Measurements from ENCODE around the gene DNAJC10.

DNA sequence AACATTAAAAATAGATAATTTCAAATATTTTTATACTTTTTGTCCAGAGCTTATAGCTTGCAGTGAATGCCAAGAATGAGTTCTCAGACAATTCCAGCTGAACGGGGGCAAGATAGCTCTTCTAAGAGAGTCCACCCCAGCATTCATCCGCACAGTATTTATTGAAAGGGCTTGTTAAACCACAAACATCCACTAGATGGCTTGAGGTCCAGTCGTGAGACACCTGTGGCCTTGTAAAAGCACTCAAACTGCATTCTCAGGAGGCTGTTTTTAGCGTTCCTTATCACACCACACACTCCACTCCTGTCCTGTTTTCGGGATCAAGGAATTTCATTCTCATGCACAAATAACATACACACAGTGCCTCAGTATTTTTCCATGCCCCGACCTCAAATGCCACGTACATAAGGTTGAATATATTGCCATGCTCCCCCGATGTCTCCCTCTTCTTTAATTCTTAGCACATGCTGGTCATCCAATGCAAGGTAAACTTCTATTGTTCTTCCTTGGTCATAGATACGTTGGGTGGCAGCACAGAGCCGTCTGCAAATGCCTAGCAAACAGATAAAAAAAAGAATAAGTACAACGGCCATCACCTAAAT is 47.4 kb downstream of the DNAJC10 start:
- no peak for TF ChIP-seq POLR2A (IDR thresholded peaks at IDR 0.05; ENCODE audit: extremely low read depth, insufficient read length)
- TF ChIP-seq, protein P1, sequence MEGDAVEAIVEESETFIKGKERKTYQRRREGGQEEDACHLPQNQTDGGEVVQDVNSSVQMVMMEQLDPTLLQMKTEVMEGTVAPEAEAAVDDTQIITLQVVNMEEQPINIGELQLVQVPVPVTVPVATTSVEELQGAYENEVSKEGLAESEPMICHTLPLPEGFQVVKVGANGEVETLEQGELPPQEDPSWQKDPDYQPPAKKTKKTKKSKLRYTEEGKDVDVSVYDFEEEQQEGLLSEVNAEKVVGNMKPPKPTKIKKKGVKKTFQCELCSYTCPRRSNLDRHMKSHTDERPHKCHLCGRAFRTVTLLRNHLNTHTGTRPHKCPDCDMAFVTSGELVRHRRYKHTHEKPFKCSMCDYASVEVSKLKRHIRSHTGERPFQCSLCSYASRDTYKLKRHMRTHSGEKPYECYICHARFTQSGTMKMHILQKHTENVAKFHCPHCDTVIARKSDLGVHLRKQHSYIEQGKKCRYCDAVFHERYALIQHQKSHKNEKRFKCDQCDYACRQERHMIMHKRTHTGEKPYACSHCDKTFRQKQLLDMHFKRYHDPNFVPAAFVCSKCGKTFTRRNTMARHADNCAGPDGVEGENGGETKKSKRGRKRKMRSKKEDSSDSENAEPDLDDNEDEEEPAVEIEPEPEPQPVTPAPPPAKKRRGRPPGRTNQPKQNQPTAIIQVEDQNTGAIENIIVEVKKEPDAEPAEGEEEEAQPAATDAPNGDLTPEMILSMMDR (IDR thresholded peaks at IDR 0.05; ENCODE audit: low read depth, low read length): peak; percentile 44
- TF ChIP-seq, protein P2, sequence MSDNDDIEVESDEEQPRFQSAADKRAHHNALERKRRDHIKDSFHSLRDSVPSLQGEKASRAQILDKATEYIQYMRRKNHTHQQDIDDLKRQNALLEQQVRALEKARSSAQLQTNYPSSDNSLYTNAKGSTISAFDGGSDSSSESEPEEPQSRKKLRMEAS (IDR thresholded peaks at IDR 0.05; ENCODE audit: low read depth, low read length): no peak
